RPMI8226 (cell line): ENCODE results near the gene TNFAIP8.

ENCODE experiments used
- DNase-seq: peaks from one replicate; pipeline ENCODE4 v3.0.0-alpha.2; 2015

The TNFAIP8 gene

GRCh38 chr5:119353686-119354366 lies 2.0 kb upstream of the TNFAIP8 start:
- peak; percentile 62 for DNase-seq

- DNase-seq = no peak
Observed at GRCh38 chr5:119354537-119355243, 1.1 kb upstream of the TNFAIP8 start.

GRCh38 chr5:119355244-119355638 lies 578 bp upstream of the TNFAIP8 start:
- no peak for DNase-seq

GRCh38 chr5:119356612-119357188 lies 881 bp downstream of the TNFAIP8 start:
- DNase-seq = no peak

- DNase-seq = no peak
Observed at GRCh38 chr5:119357270-119357669, 1.5 kb downstream of the TNFAIP8 start.

GRCh38 chr5:119357808-119358529 lies 2.1 kb downstream of the TNFAIP8 start:
- no peak for DNase-seq

- DNase-seq = no peak
Observed at GRCh38 chr5:119358530-119358900, 2.7 kb downstream of the TNFAIP8 start.

GRCh38 chr5:119358901-119359603 lies 3.2 kb downstream of the TNFAIP8 start:
- no peak for DNase-seq

GRCh38 chr5:119359737-119360413 lies 4.1 kb downstream of the TNFAIP8 start:
- no peak for DNase-seq

GRCh38 chr5:119360905-119361593 lies 5.2 kb downstream of the TNFAIP8 start:
- DNase-seq = no peak

GRCh38 chr5:119361594-119362125 lies 5.8 kb downstream of the TNFAIP8 start:
- DNase-seq = no peak

GRCh38 chr5:119362714-119363113 lies 6.9 kb downstream of the TNFAIP8 start:
- DNase-seq = no peak

- DNase-seq = no peak
Observed at GRCh38 chr5:119363271-119363670, 7.5 kb downstream of the TNFAIP8 start.

GRCh38 chr5:119363936-119364335 lies 8.1 kb downstream of the TNFAIP8 start:
- no peak for DNase-seq

- DNase-seq = no peak
Observed at GRCh38 chr5:119365847-119366539, 10.2 kb downstream of the TNFAIP8 start.

GRCh38 chr5:119366540-119366881 lies 10.7 kb downstream of the TNFAIP8 start:
- DNase-seq = no peak

GRCh38 chr5:119367502-119368237 lies 11.9 kb downstream of the TNFAIP8 start:
- DNase-seq = no peak

GRCh38 chr5:119368238-119368630 lies 12.4 kb downstream of the TNFAIP8 start:
- no peak for DNase-seq

- DNase-seq = no peak
Observed at GRCh38 chr5:119370486-119370885, 14.7 kb downstream of the TNFAIP8 start.

- no peak for DNase-seq
Observed at GRCh38 chr5:119371146-119371545, 15.3 kb downstream of the TNFAIP8 start.
